Stimulated activated CD4-positive, alpha-beta T cell treated with anti-CD3 and anti-CD28 coated beads, Interleukin-2, amount 100 ng/mL, for 48 hours (primary cell): ENCODE measurements around the gene EXD3.

ENCODE experiments used
- DNase-seq, 2 donors: peaks; one replicate each; pipeline ENCODE4 v3.0.0-alpha.2; 2020

Gene EXD3

DNA sequence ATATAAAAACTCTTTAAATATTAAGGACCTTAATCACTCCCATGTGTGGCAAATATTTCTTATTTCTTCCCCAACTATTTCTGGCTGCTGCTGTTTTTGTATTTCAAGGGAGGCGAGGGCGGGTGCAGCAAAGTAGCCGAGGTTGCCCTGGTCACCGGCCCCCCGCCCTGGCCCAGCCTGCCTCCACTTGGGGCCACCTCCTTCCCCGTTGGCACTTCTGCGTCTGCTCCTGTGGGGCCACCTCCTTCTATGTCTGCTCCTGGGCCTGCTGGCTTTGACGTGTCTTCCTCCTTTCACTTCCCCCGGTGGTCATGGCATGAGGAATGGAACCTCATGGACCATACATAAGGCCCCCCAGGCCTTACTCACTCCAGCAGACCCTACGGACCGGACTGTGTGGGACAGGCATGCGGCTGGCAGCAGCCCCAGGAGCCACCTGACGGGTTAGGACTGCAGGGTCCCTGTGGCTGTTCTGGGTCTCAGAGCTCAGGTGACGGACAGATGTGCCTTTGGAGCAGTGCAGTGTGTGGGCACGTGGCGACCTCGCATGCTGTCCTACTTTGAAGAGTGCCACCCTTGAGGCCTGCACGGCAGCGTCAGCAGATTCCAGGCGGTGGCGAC lies 24.0 kb upstream of the EXD3 start:
- no peak for DNase-seq

DNA sequence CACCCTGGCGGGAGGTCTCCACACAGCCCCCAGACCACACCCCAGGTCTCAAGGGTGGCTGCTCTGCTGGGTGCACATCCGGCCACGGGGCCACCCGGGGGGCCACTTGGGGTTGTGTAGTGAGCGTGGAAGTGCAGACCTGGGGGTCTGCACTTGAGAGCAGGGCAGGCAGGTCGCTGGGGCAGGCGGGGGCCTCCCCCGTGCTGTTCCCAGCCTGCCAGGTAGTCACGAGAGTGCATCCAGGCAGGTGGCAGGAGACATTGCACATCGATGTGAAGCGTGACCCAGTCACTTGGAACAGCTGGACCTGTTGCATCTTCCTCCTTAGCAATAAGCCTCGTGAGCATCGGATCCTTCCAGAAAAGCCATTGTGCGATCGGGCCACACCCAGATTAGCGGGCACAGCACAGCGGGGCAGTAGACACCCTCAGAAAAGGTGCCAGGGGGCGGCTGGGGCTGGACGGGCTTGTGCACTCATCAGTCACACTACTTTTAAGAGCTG lies 23.0 kb upstream of the EXD3 start:
- DNase-seq, result no peak

DNA sequence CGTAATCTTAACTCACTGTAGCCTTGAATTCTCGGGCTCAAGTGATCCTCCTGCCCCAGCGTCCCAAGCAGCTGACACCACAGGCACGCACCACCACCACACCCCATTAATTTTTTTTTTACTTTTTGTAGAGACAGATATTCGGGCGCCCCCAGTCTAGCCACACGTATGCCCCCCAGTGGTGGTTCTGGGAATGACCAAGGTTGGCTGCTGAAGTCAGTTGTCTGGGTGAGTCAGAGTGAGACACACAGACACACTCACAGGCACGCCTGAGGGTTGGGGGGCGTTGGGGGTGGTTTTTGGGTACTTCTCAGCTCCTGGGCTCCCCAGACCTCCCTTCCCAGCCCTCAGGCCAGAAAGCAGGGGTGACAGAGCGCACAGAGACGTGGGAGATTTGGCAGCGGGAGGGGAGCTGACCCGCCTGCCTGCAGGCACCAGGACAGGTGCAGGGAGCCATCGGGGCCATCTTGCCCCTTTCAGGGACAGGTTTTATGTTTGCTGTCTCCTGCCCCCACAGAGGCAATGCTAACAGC lies 22.4 kb upstream of the EXD3 start:
- peak; percentile 85 for DNase-seq

DNA sequence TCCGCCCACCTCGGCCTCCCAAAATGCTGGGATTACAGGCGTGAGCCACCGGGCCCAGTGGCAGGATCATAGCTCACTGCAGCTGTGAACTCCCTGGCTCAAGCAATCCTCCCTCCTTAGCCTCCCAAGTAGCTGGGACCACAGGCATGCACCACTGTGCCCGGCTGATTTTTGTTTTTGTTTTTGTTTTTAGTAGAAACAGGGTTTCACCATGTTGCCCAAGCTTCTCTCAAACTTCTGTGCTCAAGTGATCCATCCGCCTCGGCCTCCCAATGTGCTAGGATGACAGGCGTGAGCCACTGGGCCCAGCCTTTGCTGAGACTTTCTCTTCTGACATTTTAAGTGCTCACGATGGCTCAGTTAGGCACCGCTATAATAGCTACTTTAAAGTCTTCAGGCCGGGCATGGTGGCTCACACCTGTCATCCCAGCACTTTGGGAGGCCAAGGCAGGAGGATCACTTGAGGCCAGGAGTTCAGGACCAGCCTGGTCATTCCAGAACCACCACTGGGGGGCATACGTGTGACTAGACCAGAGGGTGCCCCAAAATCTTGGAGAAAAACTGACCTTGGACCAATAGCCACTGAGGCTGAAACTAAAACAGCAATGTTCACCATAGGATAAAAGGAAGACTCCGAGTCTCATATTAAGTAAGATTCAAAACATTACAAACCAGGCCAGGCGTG lies 21.3 kb upstream of the EXD3 start:
- DNase-seq, result no peak

DNA sequence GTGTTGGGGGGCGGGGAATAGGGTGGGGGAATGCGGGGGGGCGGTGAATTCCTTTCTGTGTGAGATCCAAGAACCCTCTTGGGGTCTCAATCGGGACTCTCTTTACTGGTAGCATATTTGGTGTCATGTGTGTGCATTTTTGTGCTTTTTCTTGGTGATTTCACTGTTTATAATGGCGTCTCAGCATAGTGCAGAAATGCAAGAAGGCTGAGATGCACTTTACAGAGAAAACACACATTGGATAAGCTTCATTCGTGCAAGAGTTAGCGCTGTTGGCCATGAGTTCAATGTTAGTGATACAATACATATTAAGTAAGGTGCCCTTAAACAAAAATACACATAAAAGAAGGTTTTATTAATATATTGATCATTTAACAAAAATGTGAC lies 19.0 kb upstream of the EXD3 start:
- no peak for DNase-seq

DNA sequence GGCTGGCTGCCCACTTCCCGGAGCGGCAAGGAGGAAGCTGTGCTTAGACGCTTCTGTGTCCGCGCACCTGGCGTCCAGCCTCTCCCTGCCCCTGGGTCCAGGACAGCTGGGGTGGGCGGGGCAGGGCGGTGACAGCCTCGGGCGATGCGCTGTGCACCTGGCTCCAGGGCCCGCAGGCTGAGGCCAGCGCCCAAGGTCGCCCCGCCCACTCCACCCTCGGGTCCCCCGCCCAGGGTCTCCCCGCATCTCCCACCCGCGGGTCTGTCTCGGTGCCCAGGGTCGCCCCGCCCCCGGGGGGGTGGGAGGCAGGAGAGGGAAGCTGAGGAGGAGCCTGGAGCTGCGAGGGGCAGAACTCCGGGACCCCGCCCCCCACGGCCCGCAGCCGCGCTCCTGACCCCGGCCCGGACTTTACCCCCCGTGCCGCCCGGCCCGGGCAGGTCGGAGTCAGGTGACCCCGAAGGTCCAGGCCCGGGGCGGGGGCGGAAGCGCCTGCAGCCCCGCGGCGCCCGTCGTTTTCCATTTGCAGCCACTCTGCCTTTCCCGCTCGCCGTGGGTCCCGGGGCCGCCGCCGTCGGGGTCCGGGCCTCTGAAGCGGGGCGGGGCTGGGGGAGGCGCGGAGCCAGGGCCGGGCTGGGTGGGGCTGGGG lies 18.4 kb upstream of the EXD3 start, which contains the start of gene ENTPD8:
TSS of gene ENTPD8 (minus strand) at position 69 of the 646 bp plus-strand sequence. CDS start 3,072 bp downstream, outside the sequence.
- no peak for DNase-seq

DNA sequence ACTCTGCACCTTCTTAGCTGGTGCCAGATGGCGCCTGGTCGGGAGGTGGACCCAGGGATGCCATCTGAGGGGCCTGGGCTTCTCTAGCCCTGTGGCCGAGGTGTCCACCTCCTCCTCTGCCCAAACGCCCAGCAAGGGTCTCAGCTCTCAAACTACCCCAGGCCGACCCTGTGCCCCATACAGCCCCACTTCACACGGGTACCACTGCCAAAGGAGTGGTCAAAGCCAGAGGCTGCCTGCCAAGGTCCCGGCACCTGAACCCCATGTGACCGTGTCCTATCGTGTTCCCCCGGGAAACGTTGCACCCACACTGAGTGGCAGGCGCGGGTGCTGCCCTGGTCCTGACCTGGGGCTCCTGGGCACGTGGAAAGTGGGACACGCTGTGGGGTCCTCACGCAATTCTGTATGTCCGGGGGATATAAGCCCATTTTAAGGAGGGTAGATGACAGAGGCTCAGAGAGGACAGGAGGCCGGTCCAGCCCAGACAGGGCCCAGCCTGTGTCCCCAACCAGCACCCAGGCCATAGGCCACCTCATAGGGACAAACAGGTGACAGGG lies 16.3 kb upstream of the EXD3 start:
- DNase-seq, result no peak

DNA sequence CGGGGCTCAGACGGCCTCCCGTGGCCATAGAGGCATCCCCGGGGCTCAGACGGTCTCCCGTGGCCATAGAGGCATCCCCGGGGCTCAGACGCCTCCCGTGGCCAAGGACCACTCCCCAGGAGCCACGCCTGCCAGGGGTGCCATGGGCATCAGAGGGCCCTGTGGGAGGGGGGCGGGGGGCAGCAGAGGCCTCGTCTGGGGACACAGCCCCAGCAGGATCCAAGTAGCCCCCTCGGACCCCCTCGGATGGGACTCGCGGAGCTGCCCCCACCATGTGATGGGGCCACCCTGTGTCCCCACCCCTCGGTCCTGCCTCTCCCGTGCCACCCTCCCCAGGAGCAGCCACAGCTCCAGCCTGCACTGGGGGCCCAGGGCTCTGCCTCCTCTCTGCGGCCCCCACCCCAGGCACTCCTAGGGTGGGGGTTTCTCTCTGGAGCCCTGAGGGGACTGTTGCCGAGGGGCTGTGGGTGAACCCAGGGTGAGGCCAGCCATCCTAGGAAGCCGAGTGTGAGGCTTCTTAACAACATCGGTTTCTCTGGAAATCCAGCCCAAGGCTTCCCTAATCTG lies 15.7 kb upstream of the EXD3 start:
- no peak for DNase-seq

DNA sequence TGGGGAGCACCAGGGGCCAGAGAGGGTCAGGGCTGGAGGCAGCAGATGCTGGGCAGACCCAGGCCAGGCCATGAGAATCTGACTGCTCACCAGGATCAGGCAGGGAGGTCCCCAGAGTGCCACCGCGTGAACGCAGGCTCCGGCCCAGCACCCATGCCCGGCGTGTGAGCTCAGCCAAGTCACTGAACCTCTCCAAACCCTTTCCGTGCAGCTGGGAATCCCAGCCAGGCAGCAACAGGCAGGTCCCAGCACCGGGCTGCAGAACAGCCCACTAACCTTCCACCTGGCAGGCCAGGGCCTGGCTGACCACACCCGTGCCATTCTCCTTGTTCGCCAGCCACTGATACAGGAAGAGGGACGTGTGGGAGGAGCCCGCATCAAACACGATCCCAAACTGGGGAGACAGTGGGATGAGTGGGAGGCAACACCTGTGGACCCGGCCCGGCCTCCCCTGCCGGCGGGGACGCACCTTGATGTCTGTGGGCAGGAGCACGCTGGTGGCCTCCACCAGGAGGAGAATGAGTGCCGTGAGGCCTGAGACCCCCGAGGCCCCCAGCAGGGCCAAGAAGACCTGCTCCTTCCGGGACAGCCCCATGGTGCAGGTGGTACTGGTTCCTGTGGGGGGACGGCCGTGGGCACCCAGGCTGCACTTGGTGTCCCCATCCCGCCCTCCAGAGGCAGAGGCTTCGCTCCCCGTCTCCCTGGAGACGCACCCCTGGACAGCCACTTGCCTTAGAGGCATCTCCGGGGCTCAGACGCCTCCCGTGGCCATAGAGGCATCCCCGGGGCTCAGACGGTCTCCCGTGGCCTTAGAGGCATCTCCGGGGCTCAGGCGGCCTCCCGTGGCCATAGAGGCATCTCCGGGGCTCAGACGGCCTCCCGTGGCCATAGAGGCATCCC lies 15.0 kb upstream of the EXD3 start:
- no peak for DNase-seq

DNA sequence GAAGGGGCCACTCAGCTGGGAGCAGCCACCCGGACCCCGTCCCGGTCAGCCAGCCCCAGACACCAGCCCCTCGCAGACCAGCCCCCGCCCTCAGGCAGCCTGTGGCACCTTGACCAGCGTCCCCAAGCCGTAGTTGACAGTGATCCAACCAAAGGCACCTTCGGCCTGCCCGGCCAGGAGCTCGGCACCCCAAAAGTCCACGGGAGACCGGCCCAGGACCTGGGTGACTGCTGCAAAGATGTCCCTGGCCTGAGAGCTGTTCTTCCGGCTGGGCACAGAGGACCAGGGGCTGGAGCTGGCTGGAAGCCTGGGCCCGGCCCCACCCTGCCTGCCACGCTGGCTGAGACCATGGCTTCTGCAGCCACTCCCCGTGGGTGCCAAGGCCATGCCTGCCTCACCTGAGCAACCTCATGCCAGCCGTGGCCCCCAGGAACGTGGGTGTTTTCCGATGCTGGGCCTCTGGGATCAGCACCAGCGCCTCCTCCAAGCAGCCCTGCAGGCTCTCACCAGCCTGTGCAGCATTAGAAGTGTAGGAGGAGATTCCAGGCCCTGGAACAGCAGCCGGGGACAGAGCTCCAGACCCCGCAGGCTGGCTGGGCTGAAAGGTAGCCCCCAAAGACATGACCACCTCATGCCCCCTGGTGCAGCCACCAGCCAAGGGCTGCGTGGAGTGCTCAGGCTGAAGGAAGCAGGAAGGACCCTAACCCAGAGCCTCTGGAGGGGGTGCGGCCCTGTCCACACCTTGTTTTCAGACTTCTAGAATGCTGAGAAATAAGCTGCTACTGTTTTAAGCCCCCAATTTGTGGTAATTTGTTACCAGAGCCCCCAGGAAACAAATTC lies 14.0 kb upstream of the EXD3 start:
- DNase-seq, result no peak

DNA sequence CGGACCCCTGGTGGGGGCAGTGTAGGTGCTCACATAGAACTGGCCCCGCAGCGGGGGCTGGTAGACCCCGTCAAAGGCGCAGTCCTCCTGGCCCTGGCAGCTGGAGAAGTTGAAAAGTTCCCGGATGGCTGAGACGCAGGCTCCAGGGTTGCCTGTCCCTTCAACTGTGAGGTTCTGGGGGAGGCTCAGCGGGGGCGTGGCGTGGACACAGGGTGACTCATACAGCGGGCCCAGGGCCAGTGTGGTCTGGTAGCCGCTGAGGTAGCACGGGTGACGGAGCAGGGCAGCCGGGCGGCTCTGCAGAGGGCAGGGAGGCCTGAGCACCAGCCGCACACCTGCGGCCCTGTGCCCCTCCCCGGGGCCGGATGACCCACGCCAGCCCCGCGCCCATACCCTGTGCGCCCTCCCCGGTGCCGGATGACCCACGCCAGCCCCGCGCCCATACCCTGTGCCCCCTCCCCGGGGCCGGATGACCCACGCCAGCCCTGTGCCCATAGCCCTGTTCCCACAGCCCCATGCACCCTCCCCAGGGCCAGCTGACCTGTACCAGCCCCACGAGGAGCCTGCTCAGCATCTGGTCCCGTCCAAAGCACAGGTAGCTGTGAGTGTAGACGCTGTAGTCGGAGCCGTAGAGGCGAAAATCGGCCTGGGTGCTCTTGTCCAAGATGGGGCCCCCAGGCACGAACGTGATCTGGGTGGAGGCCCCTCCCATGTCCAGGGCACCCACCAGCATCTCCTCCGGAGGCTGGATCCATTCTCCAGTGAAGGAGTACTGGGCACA lies 13.2 kb upstream of the EXD3 start:
- no peak for DNase-seq

DNA sequence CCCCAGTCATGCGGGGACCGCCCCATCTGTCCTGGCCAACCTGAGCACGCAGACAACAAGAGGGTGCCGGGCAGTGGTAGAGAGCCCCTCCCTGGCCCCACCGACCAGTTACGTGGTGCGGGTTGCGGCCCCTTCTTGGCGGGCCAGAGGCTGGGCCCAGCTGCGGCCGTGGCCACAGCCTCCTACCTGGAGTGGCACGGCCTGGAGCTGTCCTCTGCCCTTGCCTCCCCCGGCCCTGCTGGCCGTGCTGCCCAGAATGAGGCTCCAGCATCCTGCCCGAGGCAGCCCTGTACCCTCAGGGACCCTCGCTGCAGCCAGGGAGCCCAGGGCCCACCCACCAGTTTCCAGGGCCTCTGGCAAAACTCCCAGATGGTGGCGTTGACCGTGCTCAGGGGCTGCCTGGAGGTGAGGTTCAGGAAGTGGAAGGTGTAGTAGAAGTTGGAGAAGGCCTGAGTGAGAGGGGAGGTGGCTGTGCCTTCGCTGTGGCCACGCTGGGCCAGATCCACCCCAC lies 12.5 kb upstream of the EXD3 start:
- no peak for DNase-seq

DNA sequence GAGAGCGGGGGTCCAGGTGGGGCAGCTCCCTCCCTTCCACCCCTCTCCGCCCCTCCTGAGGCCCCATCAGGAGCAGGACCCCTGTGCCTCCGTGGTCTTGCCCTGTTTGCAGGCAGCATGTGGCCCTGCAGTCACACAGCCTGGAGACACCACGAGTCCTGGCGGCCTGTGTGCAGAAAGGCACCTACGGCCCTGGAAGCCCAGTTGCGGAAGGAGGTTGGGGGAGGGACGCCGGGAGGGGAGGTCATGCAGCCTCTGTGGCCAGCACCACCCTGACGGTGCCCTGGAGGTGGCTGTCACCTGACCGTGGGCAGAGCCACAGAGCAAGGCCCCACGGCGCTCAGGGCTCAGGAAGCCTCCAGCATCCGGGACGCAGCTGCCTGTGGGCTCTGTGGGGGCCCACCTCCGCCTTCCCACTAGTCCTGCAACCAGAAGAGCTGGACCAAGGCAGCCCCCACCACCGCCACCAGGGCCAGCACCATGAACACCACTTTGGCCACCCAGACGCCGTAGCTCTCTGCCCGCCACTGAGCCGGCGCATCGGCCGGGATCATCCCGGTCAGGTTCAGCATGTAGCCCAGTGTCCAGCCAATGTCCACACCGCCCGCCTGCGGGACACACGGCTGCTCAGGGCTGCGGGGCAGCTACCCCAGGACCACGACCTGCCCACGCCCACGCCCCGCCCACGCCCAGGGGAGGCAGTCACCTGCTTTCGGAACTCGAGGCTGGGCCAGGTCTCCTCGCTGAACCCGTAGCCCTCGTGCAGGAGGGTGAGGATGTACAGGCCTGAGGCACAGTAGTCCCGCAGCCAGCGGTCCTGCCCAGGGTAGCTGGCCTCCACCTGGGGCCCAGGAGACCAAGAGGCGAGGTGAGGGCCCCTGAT lies 11.8 kb upstream of the EXD3 start:
- DNase-seq, result no peak

DNA sequence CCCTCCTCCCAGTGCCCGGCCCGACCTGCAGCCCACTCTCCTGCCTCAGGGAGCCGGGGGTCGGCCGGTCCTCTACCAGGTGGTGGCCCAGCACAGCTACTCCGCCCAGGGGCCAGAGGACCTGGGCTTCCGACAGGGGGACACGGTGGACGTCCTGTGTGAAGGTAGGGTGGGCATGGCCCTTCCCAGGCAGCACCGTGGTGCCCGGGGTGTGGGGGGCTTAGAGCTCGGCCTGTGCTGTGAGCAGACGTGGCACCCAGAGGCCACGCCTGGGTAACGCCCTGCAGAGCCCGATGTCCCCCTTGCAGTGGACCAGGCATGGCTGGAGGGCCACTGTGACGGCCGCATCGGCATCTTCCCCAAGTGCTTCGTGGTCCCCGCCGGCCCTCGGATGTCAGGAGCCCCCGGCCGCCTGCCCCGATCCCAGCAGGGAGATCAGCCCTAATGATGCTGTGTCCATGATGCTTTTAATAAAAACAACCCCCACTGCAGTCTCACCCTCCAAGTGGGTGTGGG lies 11.0 kb upstream of the EXD3 start:
- DNase-seq, result no peak

DNA sequence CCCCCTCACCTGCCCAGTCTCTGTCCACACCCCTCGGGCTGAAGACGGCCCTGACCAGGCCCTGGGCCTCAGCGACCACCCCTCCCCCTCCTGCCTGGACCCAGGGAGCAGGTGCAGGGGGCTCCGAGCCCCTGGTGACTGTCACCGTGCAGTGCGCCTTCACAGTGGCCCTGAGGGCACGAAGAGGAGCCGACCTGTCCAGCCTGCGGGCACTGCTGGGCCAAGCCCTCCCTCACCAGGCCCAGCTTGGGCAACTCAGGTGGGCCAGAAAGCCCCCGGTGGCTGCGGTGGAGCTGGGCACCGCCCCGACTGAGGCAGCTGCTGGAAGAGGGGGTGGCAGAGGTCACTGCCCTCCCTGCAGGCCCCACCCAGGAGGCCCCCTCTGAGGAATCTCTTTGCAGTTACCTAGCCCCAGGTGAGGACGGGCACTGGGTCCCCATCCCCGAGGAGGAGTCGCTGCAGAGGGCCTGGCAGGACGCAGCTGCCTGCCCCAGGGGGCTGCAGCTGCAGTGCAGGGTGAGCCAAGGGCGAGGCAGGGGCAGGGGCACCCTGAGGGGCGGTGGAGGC lies 10.5 kb upstream of the EXD3 start:
- DNase-seq, result no peak

DNA sequence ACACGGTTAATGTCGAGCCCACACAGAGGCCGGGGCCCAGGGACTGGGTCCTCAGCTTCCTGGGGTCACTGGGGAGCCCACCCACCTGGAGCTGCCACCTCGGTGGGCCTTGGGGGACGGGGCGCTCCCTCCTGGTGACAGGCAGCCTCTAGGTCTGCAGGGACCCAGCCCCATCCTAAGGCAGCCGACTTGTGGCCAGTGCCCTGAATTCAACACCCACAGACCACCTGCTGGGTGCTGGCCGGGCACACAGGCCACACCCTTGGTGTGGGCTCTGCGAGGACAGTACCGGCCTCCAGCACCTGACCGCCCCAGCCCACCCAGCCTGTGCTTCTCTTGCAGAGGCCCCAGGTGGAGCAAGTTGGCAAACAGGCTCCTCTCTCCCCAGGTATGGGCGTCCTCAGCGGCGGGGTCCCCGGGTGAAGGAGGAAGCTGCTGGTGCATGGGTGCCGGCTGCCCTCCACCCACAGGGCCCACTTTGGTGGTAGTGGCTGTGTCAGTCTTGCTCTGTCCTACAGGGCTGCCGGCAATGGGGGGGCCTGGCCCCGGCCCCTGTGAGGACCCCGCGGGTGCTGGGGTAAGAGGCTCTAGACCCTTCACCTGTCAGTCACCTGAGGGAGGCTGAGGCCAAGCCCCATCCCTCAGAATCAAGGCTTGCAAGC lies 9.9 kb upstream of the EXD3 start:
- DNase-seq, result no peak

DNA sequence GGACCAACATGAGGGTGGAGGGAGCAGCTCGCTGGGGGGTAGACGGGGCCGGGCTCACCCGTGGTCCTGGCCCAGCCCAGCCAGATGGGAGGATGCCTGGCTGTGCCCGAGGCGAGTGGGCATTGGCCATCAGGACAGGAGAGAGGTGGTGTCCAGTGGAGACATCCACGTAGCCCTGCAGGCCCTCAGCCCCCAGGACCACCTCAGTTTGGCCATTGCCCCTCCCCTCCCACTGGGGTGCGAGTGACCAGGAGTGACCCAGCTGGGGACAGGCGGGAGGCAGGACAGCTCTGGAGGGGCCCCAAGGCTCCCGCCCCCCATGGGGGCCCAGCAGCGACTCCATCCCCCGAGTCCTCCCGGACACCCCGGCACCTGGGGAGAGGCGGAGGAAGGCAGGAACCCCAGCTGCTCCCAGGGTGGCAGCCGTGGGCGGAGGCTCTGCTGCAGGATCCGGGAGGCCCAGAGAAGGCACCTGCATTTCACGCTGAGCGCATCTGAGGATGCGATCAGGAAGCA lies 8.5 kb upstream of the EXD3 start:
- no peak for DNase-seq
